DND-41 (cell line): ENCODE results near the gene NUBP2.

Experiments used
- ATAC-seq: fragments of 200-7000 bp; cut with Tn5 transposase; 3 replicates; pipeline ENCODE4 v1.9.1; 2021; ENCODE audit warnings: low read depth; ENCODE audit not compliant: insufficient read depth
- DNase-seq: peaks from one replicate; pipeline ENCODE4 v3.0.0-alpha.2; 2020
- H2AFZ ChIP-seq: 2 replicates; pipeline ENCODE4 v1.6.0; 2012; ENCODE audit warnings: low read depth, low read length
- H3K27ac ChIP-seq: 2 replicates; pipeline ENCODE4 v1.5.1; 2012; ENCODE audit warnings: low read length, inconsistent platforms
- H3K27me3 ChIP-seq: fragments of 200-600 bp; sonication (generic); 2 replicates; pipeline ENCODE4 v1.6.0; 2012; ENCODE audit warnings: low read length, mild to moderate bottlenecking, inconsistent platforms; ENCODE audit not compliant: insufficient read depth, poor library complexity
- H3K36me3 ChIP-seq: 2 replicates; pipeline ENCODE4 v1.5.1; 2012; ENCODE audit warnings: low read length, inconsistent platforms; ENCODE audit not compliant: insufficient read depth
- H3K4me1 ChIP-seq: 2 replicates; pipeline ENCODE4 v1.5.1; 2012; ENCODE audit warnings: mild to moderate bottlenecking, low read length; ENCODE audit not compliant: insufficient read depth
- H3K4me2 ChIP-seq: 2 replicates; pipeline ENCODE4 v1.6.0; 2012; ENCODE audit warnings: mild to moderate bottlenecking, moderate library complexity, low read length, inconsistent platforms; ENCODE audit not compliant: insufficient read depth
- H3K4me3 ChIP-seq, 2 experiments: fragments of 200-600 bp in 1 of 2; shearing (Covaris generic) in 1 of 2; 2 replicates each; pipeline ENCODE4 v1.5.1; 2012 to 2016; ENCODE audit warnings: inconsistent platforms in 2 of 2, low read length in 2 of 2, mild to moderate bottlenecking in 2 of 2, low read depth in 1 of 2, moderate library complexity in 1 of 2
- H3K79me2 ChIP-seq: 2 replicates; pipeline ENCODE4 v1.6.0; 2012; ENCODE audit warnings: low read length, inconsistent platforms; ENCODE audit not compliant: insufficient read depth
- H3K9ac ChIP-seq: 2 replicates; pipeline ENCODE4 v1.6.0; 2012; ENCODE audit warnings: low read depth, mild to moderate bottlenecking, inconsistent platforms, low read length, moderate library complexity
- H3K9me3 ChIP-seq: 2 replicates; pipeline ENCODE4 v1.5.1; 2012; ENCODE audit warnings: low read length, moderate library complexity, mild to moderate bottlenecking, inconsistent platforms; ENCODE audit not compliant: insufficient read depth, severe bottlenecking
- H4K20me1 ChIP-seq: 2 replicates; pipeline ENCODE4 v1.6.0; 2012; ENCODE audit warnings: low read length; ENCODE audit not compliant: insufficient read depth
- CTCF ChIP-seq: IDR thresholded peaks from 2 replicates; pipeline ENCODE4 v1.5.1; 2012; ENCODE audit warnings: borderline replicate concordance, low read length, moderate library complexity, mild to moderate bottlenecking; ENCODE audit not compliant: poor library complexity, severe bottlenecking; ENCODE audit errors: extremely low read depth
- EZH2 ChIP-seq: IDR thresholded peaks from 3 replicates; pipeline ENCODE4 v1.6.1; 2012; ENCODE audit warnings: borderline replicate concordance, low read depth, mild to moderate bottlenecking, moderate library complexity, low read length, inconsistent platforms; ENCODE audit not compliant: severe bottlenecking

The NUBP2 gene

GRCh38 chr16:1767116-1767994, 15.4 kb upstream of the NUBP2 start:
- no peak for DNase-seq
- Histone ChIP-seq H3K9me3 (no peaks in the 10 kb centered on the region), H3K36me3 (peaks cover 85% of the 10 kb centered on the region), H3K9ac (no peak overlapping the region), H3K4me1 (peaks cover 11% of the 10 kb centered on the region), H3K27ac (no peak overlapping the region), H3K4me3 (no peak overlapping the region), H3K27me3 (no peaks in the 10 kb centered on the region), H4K20me1 (peaks cover 14% of the 10 kb centered on the region; the same call in 1 of the 2 replicates), H3K79me2 (peaks cover 10% of the 10 kb centered on the region), H2AFZ (no peak overlapping the region), H3K4me2 (no peak overlapping the region)
- ATAC-seq: no peak
- TF ChIP-seq CTCF: no peak
- TF ChIP-seq EZH2: no peak

- TF ChIP-seq CTCF (no peak), EZH2 (no peak)
- peaks cover 11% of the 10 kb centered on the region; the same call in 1 of the 2 replicates for H4K20me1 ChIP-seq
- H3K27me3 ChIP-seq: no peaks in the 10 kb centered on the region
- peaks cover 12% of the 10 kb centered on the region for H3K4me1 ChIP-seq
- H3K27ac ChIP-seq: no peak overlapping the region
- H3K9me3 ChIP-seq: no peaks in the 10 kb centered on the region
- H3K36me3 ChIP-seq: peaks cover 76% of the 10 kb centered on the region
- DNase-seq (no peak), ATAC-seq (no peak)
- no peak overlapping the region for H2AFZ ChIP-seq
- H3K79me2 ChIP-seq: peaks cover 18% of the 10 kb centered on the region
- no peak overlapping the region for H3K4me2 ChIP-seq
- H3K9ac ChIP-seq: no peak overlapping the region
- no peak overlapping the region for H3K4me3 ChIP-seq
Measured at GRCh38 chr16:1768061-1768766, 14.5 kb upstream of the NUBP2 start.

GRCh38 chr16:1768767-1769401, 13.9 kb upstream of the NUBP2 start:
- Histone ChIP-seq H4K20me1 (peaks cover 12% of the 10 kb centered on the region; the same call in 1 of the 2 replicates), H3K27me3 (no peaks in the 10 kb centered on the region), H3K4me3 (no peak overlapping the region), H3K9me3 (no peaks in the 10 kb centered on the region), H3K36me3 (peaks cover 72% of the 10 kb centered on the region), H3K27ac (no peak overlapping the region), H2AFZ (no peak overlapping the region), H3K4me1 (peaks cover 14% of the 10 kb centered on the region), H3K4me2 (no peak overlapping the region), H3K79me2 (peaks cover 25% of the 10 kb centered on the region), H3K9ac (no peak overlapping the region)
- TF ChIP-seq CTCF: no peak
- no peak for TF ChIP-seq EZH2
- DNase-seq (no peak), ATAC-seq (no peak)
